ENCODE data around the gene PALLD. TPM values are rescaled to one million over a fixed set of nuclear protein-coding genes. Genes with fewer than 3 reads are reported as not detected.
"Not testable (repeated sequence)": the region's sequence is repeated elsewhere in the genome, so short reads cannot be mapped to it uniquely, and the experiment has no call there.

Gene PALLD
- total RNA-seq, 1 donor from 2014 or later = 104 TPM

DNA sequence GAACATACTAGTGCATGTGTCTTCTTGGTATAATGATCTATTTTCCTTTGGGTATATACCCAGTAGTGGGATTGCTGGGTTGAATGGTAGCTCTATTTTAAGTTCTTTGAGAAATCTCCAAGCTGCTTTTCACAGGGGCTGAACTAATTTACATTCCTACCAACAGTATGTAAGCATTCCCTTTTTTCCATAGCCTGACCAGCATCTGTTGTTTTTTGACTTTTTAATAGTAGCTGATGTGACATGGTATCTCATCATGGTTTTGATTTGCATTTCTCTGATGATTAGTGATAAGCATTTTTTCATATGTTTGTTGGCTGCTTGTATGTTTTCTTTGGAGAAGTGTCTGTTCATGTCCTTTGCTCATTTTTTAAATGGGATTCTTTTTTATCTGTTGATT lies 230.3 kb downstream of the PALLD start:
- DNase-seq (ENCODE audit: low spot score); intact Hi-C loops (cut with DNase I): not testable (repeated sequence)

DNA sequence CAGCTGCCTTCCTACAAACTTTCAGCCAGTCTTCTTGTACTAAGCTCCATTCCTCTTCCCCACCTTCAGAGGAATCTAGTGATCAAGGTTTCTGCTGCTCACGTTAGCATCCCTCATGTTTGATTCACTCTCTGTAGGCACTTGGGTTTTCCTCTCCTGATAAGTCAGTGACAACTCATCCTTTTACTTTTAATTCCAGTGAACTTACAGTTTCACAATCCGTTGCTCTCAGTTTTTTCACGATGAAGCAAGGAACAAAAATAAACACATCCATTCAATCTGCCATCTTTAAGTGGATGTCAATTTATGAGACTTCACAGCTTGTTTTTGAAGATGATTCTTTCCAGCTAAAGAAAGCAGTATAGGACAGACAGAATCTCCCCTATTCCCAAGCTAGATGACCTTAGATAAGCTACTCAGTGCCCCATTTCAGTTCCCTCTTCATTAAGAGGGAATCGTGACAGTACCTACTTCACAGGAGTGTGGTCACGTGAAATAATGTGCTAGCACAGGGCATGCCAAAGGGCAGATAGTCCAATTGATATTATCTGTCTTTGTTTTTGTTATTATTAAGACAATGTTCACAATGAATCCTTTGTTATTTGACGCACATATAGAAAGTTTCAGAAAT lies 234.3 kb downstream of the PALLD start:
- intact Hi-C loops (cut with DNase I) = no loop called here
- DNase-seq (ENCODE audit: low spot score) (no peak), ATAC-seq (no peak)

More for the DNA sequence above, 230.3 kb downstream of the PALLD start:
- not testable (repeated sequence) for ATAC-seq

DNA sequence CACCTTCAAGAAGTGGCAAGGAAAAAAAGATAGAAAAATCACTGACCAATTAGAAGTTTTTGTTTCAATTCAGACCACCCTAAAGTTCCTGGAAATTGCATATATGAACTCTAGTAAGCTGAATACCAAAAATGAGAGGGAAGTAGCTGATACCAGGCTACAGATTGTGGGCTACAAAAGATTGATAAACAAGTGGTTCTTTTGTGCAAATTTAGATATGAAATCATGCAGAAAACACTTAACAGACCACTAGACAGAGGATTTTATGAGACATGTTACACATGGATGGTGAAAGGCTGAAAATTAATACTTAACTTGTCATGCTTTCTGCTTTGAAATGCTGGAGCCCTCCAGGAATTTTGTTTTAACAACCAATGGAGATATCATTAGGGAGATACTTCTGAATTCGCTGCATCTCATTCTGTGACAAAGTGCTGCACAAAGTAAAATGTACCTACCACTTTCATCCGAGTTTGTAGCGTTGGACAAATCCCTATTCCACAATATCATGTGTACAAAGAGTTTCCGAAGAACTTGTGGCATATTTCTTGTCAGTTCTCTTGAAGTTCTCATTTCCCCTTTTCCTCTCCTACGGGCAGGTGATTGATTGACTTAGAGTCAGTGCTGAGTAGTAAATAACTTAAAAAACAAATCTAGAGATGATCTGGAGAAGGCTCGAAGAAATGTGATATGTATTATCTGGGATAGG lies 235.0 kb downstream of the PALLD start:
- no peak for ATAC-seq
- intact Hi-C loops (cut with DNase I) = no loop called here
- DNase-seq (ENCODE audit: low spot score) = no peak

DNA sequence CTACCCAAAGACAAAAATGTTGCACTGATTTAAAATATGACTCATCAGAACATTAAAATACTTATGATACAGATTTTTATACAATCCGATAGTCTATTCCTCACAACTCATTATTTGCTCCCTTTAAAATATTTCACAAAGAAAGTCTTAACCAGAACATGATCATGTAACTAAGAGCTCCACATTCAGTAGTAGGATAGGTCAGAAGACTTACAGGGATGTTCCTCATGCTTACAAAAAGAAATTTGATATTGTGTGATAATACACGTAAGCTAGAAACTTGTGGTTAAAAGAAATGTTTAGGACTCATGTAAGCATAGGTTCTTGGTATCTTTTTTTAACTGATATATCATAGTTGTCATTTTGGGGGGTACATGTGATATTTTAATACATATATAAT lies 235.9 kb downstream of the PALLD start:
- ATAC-seq (no peak), DNase-seq (ENCODE audit: low spot score) (no peak)
- intact Hi-C loops (cut with DNase I) = no loop called here

DNA sequence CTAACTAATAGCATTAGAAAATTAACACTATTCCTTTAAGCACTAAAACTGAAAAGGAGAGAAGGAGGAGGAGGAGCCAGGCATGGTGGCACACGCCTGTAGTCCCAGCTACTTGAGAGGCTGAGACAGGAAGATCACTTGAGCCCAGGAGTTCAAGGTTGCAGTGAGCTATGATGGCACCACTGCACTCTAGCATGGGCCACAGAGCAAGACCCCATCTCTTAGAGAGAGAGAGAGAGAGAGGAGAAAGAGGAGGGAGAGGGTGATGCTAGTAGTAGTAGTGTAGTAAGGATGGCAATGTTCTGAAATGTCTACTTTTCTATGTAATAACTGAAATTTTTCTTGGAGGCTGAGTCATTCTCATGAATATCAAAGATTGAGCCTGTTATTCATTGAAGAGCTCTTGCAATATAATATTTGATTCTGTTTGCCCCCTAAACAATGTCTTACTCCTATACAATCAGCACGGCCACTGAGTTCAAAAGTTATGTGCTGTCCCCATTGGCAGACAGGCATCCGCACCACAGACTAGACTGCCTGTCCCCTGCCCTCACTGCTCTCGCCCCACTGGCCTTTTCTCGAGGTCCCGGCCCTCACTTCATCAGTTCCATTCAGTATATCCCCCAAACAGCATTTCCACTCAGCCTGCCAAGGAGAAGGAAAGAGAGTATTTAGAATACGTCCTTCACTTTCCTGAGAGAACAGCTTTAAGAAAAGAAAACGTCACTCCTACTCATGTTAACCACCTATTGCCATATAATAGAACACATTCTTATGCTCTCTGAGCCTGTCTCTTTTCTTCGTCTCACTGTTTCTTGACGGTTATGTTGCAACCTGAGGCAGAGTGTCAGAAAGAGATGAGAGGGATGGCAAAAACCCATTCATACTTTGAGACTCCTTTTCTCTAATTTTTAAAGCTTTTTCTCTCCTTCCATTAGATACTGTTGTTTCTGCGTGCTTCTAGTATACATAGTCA lies 238.1 kb downstream of the PALLD start:
- intact Hi-C loops (cut with DNase I) = no loop called here
- ATAC-seq (peak; percentile 49), DNase-seq (ENCODE audit: low spot score) (no peak)

DNA sequence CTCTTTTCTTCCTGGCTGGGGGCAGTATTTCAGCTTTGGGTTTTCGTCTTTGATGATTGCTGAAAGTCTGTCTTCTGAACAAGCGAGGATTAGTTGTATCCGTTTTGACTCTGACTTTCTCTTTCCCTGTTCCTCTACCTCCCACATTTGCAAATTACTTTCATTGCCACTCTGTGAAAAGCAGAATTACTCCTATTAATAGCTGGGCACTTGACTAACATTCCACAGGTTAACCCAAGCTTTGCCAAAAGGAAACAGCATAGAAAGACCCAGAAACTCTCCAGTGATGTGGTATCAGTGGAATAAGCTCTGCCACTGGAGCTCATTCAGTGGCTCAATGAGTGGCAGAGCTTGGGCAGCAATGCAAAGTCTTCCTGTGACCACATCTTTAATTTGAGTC lies 238.9 kb downstream of the PALLD start:
- ATAC-seq (peak; percentile 38), DNase-seq (ENCODE audit: low spot score) (no peak)
- intact Hi-C loops (cut with DNase I) = no loop called here

DNA sequence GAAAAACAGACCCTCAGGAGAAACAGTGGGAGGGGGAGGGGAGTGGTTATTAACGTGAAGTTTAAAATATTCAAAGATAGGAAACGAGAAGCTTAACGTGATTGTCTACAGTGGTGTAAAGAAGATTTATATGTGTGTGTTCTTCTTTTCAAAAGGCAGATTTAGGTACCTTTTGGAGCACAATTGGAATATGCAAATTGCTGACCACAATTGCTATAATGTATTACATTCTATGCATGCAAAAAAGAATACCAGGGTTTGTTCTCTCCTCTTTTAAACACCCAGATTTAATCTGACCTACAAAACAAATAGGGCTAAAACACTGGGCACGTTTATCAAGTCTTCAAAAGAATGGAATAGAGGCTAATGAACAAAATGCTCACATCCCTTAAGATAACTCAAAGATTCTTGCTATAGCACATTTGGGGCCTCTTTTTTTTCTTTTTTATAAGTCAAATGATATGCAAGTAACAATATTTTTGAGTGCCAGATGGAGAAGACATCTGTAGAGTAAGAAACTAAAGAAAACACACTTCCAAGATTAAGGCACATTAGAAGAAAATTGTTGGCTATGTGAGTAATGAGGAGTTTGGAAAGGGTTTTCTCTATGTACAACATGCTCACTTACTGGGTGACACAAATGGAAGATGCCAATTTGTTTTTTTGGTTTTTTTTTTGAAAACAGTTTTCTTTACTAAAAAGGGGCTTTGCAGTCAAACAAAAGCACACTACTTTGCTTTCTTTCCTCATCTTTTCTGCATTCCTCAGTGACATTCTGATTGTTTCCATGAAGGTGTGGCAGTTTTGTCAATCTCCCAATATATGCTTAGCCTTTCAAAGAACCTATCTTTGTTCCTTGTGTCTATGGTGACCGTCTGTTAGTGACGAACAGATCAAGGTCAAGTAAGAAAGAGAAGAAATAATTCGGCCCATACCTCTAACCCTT lies 240.3 kb downstream of the PALLD start:
- intact Hi-C loops (cut with DNase I) = no loop called here
- DNase-seq (ENCODE audit: low spot score) = no peak
- ATAC-seq = no peak

DNA sequence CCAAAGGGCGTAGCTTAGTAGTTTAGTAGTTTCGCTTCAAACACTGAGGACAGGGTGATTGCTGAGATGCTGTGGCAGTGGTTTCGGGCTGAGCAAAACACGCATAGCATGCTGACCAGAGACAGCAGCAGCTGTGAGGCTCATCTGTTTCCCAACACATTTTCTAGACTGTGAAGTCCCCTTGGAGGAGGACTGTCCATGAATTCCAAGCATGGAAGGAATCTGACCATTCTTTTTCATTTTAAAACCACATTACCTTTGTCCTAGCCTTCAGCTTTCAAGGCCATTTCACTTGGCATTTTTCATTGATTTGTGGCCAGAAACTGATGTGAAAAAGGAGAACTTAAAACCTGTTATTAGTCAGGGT lies 240.9 kb downstream of the PALLD start:
- intact Hi-C loops (cut with DNase I) = no loop called here
- DNase-seq (ENCODE audit: low spot score) = no peak
- ATAC-seq = no peak

DNA sequence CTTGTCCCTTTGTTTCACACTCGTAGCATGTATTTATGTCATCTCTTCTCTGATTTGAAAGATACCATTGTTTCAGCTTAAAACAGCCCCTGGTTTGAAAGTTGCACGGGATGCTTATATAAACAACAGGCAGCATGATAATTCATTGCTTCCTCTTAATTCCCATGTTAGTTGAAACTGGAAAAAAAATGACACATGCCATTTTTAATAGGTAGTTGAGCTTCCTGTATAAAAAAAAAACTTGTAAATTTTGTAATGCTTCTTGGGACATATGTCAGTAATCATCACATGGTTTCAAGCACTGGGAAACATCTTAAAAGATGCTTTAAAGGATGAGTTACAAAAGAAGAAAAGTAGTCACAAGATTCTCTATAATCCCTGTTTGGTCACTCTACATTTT lies 243.0 kb downstream of the PALLD start:
- intact Hi-C loops (cut with DNase I) = no loop called here
- no peak for ATAC-seq
- no peak for DNase-seq (ENCODE audit: low spot score)

DNA sequence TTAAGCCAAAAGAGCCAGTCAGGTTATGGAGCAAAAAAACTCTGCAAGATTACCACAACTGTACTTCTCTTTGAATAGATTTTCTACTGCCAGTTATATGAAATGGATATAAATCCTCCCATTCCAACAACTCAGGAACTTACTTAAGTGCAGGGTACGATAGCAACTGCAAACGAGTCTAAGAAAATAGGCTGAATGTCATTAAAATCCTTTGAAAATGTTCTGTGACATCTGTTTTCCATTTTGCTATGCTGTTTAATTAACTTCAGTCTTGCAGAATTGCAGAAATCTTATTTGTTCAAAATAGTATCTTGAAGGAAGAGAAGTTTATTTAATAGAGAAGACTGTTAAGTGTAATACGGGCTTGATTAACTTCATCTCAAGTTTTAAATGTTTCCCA lies 243.8 kb downstream of the PALLD start:
- intact Hi-C loops (cut with DNase I) = no loop called here
- DNase-seq (ENCODE audit: low spot score) (no peak), ATAC-seq (no peak)

DNA sequence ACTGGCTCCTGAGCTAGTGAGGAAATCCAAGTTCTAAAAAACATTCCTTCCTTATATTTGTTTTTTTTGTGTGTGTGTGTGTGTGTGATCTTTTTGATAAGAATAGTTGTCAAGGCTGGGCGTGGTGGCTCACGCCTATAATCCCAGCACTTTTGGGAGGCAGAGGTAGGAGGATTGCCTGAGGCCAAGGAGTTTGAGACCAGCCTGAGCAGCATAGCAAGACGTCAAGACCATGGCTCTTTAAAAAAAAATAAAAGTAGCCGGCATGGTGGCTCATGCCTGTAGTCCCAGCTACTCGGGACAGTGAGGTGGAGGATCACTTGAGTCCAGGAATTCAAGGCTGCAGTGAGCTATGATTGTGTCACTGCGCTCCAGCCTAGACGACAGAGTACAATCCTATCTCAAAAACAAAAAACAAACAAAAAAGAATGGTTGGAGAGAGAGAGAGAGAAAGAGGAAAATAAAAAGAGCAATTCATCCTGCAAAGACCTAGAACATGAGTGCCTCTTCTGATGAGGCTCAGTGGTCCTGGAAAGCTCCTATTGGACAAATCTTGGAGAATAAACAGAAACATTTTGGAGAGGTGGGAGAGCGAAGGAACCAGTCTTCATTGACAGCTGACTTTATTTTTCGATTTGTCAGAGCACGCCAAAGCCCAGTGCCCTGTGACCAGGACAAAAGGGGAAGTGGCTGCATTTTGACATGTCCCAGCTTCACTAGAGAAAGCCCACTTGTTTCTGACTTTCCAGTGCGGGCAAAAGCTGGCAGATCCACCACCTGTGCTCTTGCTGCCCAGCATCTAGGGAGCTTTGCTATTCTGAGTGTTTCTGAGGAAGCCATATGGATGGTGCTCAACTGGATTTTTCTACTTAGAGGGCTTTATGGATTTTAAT lies 244.7 kb downstream of the PALLD start:
- DNase-seq (ENCODE audit: low spot score) (no peak), ATAC-seq (peak; percentile 71)
- intact Hi-C loops (cut with DNase I) = no loop called here

DNA sequence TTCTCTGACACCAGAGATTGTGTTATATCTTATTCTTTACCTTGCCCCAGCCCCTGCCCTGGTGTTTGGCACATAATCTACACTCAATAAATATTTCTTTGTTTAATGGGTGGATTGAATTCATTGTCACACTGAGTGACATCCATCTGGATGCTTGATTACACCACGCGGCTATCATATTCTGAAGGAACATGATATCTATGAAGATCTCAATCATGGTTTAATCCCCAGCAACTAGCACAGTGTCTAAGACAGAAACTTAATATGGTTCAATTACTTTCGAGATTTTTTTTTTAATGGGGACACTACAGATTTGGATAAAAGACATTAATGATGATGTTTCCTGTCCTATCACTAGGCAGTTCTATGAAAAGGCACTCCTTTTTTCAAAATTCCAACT lies 246.3 kb downstream of the PALLD start:
- intact Hi-C loops (cut with DNase I) = no loop called here
- ATAC-seq (no peak), DNase-seq (ENCODE audit: low spot score) (no peak)

DNA sequence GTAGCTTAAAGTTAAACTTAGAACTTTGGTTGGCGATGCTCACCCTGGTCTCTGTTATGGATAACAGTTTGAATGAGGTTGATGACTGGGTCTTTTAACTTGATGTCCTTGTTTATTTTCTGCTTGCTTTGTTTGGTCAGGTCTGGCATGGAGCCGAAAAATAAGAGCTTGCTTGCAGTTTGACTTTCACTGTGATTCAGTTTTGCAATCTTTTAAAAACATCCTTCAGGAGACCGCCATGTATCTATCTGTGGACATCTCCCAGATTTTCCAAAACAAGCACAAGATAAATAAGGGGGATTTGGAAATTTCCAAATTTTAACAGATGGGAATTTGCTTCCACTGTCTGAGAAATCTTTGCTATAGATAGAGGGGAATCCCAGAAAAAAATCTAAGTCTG lies 246.7 kb downstream of the PALLD start:
- DNase-seq (ENCODE audit: low spot score) (no peak), ATAC-seq (no peak)
- intact Hi-C loops (cut with DNase I) = no loop called here

DNA sequence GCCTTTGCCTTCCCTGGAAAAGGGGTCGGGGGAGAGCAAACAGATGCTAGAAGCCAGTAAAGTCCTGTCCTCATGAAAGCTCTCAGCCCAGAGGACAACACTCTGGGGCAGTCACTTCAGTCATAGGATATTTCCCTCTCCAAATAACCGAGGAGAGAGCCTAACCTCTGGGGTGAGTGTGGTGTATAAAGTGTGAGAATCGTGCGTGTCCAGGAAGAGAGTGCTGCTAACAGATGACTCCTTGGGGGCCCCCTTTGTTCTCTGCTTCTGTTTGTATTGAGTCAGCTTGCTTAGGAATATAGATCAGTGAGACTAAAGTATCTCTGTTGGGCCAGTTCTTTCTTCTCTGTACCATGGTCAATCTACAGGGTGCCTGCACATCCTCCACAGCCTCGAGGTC lies 247.2 kb downstream of the PALLD start:
- DNase-seq (ENCODE audit: low spot score) (no peak), ATAC-seq (peak; percentile 51)
- intact Hi-C loops (cut with DNase I) = no loop called here

DNA sequence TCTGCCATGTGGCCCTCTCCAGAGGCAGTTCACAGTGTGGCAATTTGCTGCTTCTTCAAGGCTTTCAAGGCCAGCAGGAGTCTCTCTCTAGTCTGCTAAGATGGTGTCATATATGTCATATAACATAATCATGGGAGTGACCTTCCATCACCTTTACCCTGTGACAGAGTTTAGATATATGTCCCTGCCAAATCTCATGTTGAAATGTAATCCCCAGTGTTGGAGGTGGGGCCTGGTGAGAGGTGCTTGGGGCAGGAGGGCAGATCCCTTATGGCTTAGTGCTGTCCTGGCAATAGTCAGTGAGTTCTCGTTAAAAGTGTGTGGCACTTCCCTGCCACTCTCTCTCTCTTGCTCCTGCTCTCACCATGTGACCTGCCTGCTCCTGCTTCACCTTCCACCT lies 252.0 kb downstream of the PALLD start:
- intact Hi-C loops (cut with DNase I) = no loop called here

DNA sequence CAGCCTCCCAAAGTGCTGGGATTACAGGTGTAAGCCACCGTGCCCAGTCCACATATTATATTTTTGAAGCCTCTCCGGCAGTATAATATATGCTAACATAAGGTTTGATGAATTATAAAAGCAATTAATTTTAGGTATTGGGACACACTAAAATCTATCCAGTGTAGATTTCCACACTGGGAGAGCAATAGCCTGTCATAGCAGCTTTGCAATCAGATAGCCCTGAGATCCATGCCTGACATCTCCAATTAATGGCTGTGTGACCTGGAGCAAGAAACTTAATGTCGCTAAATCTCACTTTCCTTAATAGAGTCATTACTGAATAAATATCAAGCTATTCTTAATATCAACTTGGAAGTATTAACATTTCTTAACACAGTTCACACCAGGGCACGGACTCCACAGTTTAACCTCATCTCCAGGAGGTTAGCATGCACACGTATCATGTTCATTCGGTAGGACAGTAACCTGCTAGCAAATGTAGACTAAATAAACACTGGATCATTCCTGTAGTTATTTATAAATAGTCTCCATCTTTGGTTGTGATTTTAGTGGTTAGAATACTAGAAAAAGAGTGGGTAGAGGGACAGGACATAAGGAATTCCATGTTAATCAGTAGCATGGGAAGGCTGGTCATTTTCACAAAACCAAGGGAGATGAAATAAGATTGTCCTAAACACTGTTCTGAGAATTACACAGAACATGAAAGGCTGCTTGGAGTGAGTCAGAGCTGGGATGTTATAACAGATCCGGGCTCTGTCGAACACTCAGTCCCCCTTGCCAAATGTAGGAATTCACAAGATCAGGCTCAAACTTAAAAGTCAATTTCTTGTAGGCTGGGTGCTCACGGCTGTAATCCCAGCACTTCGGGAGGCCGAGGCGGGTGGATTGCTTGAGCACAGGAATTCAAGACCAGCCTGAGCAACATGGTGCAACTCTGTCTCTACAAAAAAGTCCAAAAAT lies 254.7 kb downstream of the PALLD start:
- intact Hi-C loops (cut with DNase I) = no loop called here
- peak; percentile 71 for ATAC-seq
- no peak for DNase-seq (ENCODE audit: low spot score)

More for the DNA sequence above, 252.0 kb downstream of the PALLD start:
- DNase-seq (ENCODE audit: low spot score) (no peak), ATAC-seq (no peak)
